NCI-H187 treated with DMSO at 0.1 percent for 48 hours (cell line): ENCODE measurements around the gene TARM1.

ENCODE experiments used
- DNase-seq: peaks from one replicate; lab custom pipeline; 2025; lab: John Stamatoyannopoulos, UW

TARM1 gene

DNA sequence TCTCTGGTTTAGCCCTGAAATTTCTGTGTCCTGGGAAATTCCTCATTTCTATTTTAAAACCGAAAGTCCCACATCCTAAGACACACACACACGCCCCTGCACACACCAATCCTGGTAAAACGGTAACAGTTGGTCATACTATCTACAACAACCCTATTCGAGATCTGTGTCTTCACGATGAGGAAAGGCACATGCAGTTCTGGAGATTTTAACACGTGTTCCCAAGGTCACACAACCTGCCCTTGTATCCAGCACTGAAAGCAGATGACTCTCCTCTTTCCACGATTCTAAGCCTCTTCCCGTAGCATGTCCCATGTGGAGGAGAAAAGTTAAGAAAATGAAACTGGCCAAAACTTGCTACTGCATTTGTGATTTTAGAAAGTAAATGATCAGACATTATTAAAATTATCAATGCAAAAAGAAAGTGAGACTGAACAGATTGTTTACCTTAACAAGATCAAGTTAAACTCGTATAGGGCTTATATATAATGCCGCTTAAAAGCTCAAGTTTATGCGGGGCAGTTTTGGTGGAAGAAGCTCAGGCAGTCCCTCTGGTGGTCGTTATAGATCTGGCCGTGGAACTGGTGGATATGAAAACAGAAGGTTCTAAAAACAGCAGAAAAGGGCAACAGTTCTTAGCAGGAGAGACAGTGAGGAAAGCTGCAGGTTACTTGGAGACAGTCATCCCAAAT lies 50.1 kb downstream of the TARM1 start:
- no peak for DNase-seq

DNA sequence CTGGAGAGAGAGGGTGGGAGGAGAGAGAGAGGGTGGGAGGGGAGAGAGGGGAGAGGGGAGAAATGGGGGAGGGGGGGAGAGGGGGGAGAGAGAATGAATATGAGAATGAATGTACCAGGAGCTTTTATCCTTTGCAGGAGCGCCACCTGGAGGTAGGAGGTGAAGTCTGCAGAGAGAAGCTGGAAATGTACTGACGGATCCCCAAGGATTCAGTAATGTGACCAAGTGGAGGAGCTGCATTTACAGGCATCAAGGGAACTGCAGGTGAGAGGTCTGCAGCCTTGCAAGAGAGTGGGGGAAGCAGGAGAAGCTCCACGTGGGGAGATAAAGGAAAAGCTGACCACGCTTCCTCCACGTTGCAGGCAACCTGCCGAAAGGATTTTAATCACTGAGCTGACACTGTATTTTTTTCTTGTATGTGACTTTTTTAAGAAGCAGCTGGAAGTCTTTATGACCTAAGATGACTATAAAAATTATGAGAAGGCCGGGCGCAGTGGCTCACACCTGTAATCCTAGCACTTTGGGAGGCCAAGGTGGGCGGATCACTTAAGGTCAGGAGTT lies 51.2 kb downstream of the TARM1 start:
- no peak for DNase-seq

DNA sequence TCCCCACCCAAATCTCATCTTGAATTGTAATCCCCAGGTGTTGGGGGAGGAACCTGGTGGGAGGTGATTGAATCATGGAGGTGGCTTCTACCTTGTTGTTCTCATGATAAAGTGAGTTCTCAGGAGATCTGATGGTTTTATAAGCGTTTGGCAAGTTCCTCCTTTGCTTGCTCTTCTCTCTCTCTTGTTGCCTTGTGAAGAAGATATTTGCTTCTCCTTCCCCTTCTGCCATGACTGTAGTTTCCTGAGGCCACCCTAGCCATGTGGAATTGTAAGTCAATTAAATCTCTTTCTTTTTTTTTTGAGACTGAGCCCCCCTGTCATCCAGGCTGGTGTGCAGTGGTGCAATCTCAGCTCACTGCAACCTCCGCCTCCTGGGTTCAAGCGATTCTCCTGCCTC lies 51.9 kb downstream of the TARM1 start:
- no peak for DNase-seq

- no peak for DNase-seq
These were observed 54.5 kb downstream of the TARM1 start for GRCh38 chr19:54026656-54027055.

GRCh38 chr19:54024660-54025059 lies 56.5 kb downstream of the TARM1 start:
- DNase-seq: no peak

GRCh38 chr19:54023191-54023590 lies 58.0 kb downstream of the TARM1 start:
- DNase-seq: no peak

DNA sequence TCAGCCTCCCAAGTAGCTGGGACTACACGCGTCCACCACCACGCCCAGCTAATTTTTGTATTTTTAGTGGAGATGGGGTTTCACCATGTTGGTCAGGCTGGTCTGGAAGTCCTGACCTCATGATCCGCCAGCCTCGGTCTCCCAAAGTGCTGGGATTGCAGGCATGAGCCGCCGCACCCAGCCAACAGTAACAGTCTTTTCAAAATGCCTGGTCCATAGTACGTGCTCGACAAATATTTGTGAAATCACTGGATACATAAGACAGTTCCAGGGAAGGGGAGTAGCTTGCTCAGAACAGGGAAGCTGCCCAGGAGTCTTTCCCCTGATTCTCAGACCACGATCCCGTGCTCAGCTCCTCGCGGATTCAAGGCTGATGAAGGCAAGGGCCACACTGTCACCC lies 59.2 kb downstream of the TARM1 start:
- no peak for DNase-seq

DNA sequence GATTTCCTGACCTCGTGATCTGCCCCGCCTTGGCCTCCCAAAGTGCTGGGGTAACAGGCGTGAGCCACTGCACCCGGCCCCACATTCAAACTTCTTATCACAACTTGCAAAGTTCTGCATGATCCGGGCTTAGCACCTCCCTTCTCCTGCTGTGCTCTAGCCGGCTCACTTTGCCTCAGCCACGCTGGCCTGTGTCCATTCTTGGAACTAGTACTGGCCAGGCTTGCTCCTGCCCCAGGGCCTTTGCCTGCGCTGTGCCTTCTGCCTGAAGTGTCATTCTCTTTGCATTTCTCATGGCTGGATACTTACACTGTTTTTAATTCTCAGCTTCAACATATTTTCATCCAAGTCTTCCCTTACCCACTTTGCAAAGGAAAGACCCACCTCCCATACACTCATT lies 59.8 kb downstream of the TARM1 start:
- DNase-seq: no peak
